NOMO-1 treated with DMSO at 0.1 percent for 48 hours (cell line): ENCODE data around the gene ZNF804B.

Experiments
- DNase-seq: peaks from one replicate; lab custom pipeline; 2025; ENCODE audit not compliant: unreplicated experiment; lab: John Stamatoyannopoulos, UW

Gene ZNF804B

DNA sequence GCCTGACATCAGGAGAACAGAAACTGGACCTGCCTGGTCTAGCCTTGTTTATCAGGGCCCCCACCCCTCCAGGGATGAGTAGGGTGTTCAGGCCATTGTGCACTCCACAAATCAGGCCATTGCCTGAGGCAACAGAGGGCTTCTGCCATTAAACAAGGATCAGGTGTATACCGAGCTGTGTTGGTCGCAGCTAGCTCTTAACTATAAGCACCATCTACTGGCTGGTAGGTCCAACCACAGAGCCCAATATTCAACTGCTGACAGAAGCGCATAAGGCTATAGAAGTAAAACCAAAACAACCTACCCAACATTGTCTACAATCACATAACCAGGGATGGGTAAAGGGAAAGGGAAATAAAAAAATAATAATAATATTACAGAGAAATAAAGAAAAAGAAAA lies 487.7 kb downstream of the ZNF804B start:
- no peak for DNase-seq

GRCh38 chr7:89259085-89259484 lies 499.6 kb downstream of the ZNF804B start:
- DNase-seq: no peak

DNA sequence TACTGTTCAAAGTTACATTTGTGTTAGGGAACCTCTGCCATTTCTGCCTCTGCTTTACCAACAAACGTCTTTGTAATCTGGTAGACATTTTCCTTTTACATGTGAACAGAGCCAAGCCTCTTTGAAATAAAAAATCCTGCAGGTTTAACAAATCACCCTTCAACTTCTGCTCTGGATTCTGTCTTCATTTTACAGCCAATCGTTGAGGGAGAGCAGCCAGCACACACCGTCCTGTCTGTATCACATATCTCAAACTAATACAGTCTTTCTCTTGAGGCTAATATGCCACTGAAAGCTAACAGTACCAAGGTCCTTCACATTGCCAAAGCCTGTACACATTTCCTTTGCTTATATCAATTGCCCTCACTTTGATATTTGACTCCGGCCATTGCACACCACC lies 504.6 kb downstream of the ZNF804B start:
- DNase-seq: no peak

- no peak for DNase-seq
Observed at GRCh38 chr7:89265631-89266030, 506.1 kb downstream of the ZNF804B start.

GRCh38 chr7:89283302-89283701 lies 523.8 kb downstream of the ZNF804B start:
- DNase-seq: no peak

DNA sequence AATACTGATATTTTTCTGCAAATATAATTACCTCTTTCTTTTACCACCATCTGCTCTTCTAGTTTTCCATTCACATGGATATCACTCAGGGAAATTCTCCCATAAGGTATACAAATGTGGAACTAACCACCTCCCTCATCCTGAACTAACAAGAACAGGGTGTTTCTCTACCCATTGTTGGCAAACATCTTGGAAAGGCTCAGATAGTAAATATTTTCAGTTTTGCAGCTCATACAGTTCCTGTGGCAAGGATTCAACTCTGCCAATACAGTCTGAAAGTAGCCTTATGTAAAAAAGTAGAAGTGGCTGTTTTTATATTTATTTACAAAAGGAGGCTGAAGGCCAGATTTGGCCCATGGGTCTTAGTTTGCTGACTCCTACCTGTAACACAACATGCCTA lies 549.0 kb downstream of the ZNF804B start:
- DNase-seq: no peak

DNA sequence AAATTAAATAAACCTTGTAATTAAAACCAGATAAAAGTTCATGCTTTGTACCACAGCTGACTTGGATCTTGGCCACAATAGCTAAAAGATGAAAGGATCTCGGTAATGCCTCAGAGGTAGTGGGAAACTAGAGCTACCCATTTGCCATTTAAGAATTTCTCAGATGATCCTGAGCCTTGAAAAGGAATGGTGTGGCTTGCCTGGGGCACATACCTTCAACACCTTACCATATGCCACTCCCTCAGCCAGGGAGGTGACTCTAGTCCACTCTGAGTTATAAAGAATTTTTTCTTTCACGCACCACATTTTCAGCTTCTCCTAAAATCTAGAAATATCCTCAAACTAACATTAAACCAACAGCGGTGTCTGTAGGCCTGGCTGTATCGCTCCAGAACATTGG lies 552.4 kb downstream of the ZNF804B start:
- no peak for DNase-seq

GRCh38 chr7:89312551-89312950 lies 553.1 kb downstream of the ZNF804B start:
- no peak for DNase-seq

DNA sequence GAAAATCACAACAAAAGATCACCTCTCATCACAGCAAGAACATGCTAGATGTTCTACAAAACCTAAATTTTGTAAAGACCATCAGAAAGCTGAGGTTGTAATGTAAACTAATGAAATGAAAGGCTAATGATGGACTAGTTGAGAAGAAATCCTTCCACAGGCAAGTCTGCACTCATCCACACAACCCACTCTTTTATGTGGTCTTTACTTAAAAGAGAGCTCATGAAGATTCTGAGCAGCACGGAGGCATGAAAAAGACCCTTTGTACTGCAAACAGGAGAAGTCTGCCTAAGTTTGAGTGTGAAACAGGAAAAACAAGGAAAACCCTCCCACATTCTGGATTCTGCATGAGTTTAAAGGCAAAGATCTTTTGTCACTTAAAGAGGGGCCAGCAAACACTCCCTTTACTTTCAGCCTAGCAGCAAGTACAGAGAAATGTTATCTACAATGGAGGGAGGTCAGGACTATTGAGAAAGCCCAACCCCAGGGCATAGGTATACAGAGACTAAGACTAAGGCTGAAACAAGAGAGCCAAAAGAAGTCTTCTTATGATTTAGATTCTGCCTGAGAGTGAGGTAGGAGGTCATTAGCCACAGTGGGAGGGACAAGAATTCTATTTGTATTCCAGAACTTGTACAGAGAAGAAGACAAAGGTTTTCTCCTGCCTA lies 557.2 kb downstream of the ZNF804B start:
- no peak for DNase-seq

DNA sequence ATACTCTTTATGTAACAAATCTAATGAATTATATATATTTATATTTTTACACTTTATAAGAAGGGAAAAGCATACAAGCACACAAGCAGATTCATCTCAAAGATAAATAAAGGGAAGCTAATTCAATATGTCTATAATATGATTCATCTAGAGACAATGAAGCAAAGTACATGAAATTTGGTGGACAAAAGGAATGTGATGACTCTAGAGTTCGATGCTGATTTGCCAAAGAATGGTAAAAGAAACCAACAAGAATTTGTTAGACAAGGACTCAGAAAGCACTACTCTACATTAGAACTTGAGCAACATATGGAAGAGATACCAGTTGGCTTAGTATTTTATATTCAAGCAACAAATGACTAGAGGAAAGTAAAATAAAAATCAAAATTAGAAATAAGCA lies 572.5 kb downstream of the ZNF804B start:
- no peak for DNase-seq

DNA sequence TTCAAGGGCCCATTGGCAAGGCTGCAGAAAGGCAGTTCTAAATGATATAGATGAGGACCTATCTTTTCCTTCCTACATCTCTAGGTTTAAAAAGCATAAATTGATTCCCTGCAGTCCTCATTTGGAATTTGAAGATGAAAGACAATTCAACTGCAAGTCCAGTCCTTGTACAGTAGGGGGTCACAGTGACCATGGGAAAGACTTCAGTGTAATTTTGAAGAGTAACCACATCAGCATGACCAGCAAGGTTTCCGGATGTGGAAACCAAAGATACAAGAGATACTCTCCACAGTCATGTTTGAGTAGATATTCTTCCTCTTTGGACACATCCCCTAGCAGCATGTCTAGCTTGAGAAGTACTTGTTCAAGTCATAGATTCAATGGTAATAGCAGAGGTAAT lies 575.3 kb downstream of the ZNF804B start:
- no peak for DNase-seq

DNA sequence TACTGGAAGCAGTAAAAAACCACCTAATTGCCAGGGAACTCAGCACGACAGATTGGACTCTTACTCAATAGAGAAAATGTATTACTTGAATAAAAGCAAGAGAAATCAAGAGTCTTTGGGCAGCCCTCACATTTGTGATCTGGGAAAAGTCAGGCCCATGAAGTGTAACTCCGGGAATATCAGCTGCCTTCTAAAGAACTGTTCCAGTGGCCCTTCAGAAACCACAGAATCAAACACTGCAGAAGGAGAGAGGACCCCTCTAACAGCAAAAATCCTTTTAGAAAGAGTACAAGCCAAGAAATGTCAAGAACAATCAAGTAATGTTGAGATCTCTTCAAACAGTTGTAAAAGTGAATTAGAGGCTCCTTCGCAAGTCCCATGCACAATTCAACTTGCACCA lies 576.0 kb downstream of the ZNF804B start:
- no peak for DNase-seq

DNA sequence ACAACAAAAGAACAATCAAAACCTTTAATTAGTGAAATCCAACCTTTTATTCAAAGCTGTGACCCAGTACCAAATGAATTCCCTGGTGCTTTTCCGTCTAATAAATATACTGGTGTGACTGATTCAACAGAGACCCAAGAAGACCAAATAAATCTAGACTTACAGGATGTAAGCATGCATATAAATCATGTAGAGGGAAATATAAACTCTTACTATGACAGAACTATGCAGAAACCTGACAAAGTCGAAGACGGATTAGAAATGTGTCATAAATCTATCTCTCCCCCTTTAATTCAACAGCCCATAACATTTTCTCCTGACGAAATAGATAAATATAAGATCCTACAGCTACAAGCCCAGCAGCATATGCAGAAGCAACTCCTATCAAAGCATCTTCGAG lies 576.6 kb downstream of the ZNF804B start:
- DNase-seq: no peak

DNA sequence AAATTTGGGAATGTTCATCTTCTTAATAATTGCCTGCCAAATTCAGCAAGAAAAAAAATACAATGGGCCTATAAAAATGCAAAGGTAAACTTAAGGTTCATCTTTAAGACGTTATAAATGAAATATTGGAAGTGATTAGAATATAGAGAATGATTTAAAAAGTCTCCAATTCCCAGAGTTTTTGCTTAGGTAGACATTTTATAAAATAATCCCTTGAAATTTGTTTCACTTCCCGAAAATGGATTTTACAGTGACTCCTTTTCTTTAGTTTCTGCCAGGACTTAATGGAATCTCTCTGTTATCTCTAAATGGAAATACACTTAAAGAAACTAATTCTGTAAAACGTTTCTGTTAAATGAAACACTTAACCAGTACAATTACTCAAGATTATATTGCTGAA lies 580.2 kb downstream of the ZNF804B start:
- no peak for DNase-seq

GRCh38 chr7:89357121-89357520 lies 597.6 kb downstream of the ZNF804B start:
- DNase-seq: no peak

GRCh38 chr7:89377219-89377618 lies 617.7 kb downstream of the ZNF804B start:
- DNase-seq: peak; percentile 26

GRCh38 chr7:89385411-89385810 lies 625.9 kb downstream of the ZNF804B start:
- DNase-seq: no peak
